Measurements from ENCODE around the gene JAZF1.

- TF ChIP-seq HOXB6 (CRISPR knock-in tag; IDR thresholded peaks at IDR 0.05; ENCODE audit: borderline replicate concordance) (no peak), POLR2A (conservative IDR thresholded peaks at IDR 0.05) (no peak), CTCF (IDR thresholded peaks at IDR 0.05 in 2 of 3, conservative IDR thresholded peaks at IDR 0.05 in 1 of 3; ENCODE audit: insufficient read depth in 2 of 3, low read depth in 1 of 3, low read length in 3 of 3) (no peak), HIVEP1 (CRISPR knock-in tag; IDR thresholded peaks at IDR 0.05) (no peak), SMARCE1 (IDR thresholded peaks at IDR 0.05) (no peak), NEUROD1 (IDR thresholded peaks at IDR 0.05; ENCODE audit: borderline replicate concordance, low read depth, low read length, partially characterized antibody) (no peak), HOMEZ (CRISPR knock-in tag; IDR thresholded peaks at IDR 0.05) (no peak), MYC (IDR thresholded peaks at IDR 0.05; ENCODE audit: low read depth, low read length) (no peak), MYC (CRISPR knock-in tag; IDR thresholded peaks at IDR 0.05; ENCODE audit: borderline replicate concordance, low read depth) (no peak), TCF3 (CRISPR knock-in tag; IDR thresholded peaks at IDR 0.05) (no peak), SP1 (CRISPR knock-in tag; IDR thresholded peaks at IDR 0.05) (no peak)
These were observed 85.4 kb downstream of the JAZF1 start for GRCh38 chr7:28095231-28095630.

Data from K562 (cell line).